NCI-H2029 treated with DMSO at 0.1 percent for 48 hours (cell line): ENCODE results near the gene LIPG.

Experiments
- DNase-seq: peaks from one replicate; lab custom pipeline; 2025; lab: John Stamatoyannopoulos, UW

The LIPG gene

DNA sequence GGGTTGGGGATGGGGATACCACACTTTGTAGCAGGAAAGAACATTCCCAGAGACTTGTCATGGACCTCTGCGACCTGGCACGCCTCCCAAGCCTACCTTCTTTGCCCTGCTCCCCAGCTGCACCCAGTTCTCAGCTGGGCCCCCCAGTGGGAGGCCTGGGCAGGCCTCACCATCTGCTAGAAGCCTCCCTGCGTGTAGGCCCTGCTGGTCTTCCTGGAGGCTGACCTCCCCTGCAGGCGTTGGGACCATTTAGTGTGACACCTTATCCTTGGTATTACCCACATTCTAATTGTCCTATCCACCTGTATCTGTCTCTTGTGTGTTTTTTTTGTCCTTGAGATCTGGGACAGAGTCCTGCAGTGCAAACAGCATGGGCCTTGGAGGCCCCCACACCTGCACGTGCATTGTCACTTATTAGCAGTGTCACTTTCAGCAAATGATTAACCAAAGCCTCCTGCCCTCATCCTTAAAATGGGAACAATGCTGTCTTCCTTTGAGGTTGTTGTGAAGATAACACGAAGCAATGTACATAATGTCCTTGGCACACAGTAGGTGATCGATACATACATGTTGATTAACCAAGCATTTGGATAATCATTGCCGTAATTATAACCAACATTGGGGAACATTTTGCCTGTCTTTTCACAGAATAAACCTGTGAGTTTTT is 77.2 kb downstream of the LIPG start:
- no peak for DNase-seq

DNA sequence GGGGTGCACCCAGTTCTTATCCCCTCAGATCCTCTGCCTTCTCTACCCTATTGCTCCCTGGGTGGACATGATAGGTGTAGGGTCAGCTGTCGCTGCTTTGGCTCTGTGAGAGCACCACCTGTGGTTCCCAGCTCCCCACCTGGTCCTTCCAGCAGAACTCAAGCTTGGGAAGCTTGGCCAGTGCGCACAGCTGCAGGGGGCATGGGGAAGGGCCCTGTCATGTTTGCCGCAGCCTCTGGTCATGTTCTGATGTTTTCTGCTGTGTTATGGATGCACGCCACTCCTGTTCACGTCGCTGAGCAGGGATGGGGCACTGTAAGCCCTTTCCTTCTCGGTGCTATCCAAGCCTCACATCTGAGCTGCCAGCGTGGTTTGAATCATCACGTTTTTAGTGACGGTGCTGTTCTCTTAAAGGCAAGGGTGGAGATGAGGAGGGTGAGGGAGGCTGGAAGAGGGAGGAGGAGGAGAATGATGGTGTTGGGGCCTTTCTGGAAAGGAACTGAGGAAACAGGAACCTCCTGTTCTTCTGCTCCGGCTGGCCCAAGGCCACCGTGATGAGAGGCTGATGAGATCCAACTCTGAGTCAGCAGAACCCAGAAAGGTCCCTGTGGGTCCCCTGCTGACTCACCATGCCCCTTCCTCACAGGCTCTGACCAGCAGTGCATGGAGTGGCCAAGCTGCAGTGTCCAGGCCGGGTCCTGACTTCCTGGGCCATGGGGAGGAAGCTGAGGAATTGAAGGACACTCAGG is 78.0 kb downstream of the LIPG start:
- DNase-seq = no peak

DNA sequence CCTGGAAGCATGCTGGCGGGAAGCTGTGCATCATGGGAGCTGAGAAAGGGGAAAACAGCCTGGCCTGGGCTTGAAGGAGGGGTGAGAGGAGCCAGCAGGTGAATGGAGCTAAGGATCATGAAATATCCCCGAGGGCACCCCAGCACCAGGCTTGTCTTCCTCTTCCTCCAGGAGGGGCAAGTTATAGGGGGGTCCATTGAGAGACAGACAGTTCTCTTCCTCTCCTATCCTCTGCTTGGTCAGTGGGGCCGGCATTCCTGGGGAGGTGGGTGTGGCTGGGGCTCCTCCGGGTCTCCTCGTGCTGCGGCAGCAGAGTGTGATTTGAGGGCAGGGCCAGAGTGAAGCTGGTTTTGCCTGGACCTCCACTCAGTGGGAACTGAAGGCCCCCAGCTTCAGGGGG is 78.9 kb downstream of the LIPG start:
- no peak for DNase-seq

DNA sequence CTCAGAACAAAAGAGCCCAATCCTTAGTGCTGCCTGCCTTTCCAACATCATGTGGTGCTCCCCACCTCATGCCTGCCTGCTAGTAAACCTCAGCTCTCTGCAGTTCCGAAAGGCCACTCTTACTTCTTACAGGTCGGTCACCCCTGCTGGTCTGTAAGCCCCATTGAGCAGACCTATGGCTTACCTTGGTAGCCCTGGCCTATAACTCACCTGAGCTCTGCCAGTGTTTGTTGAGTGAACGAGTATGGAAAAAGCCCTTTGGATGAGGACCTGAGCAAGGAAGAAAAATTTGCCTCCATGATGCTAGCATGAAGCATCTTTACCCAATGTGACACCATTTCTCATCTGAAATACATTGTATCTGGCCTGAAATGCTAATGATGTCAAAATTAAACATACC is 83.3 kb downstream of the LIPG start:
- no peak for DNase-seq

DNA sequence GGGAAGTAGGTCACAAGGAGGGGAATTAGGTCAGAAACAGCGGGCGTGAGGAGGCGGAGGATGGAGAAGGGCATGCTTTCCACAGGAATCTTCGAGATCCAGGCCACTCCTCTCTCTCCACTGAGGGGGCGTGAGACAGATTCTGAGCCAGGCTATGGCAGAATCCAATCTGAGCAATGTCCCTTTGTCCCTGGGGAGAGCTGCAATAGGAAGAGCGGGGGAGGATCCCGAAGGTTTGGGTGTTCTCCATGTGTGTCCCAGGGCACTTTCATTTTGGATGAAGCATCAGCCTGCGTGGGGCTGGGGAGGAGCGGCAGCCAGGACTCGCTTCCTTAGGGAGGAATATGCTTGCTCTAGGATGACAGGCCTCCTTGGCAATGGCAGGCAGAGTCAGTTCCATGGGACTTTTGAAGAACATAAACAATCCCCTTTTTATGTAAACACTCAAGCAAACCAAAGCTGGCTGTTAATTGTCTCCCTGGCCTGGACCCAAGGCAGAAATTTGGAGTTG is 84.0 kb downstream of the LIPG start:
- no peak for DNase-seq

DNA sequence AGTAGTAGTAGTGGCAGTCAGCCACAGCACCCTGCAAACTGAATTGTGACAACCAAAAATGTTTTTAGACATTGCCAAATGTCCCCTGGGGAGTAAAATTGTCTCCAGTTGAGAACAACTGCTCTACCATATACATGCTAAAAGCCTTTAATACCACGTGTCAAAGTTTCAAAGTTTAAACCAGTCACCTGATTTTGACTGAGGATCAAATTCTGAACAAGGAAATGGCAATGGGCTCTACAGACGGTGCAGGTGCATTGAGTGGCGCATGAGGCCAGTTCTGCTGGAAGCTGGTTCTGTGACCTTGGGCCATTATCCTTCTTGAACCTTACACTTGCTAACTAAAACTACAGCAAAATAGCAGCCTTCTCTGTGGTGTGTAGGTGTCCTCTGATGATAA is 85.0 kb downstream of the LIPG start:
- no peak for DNase-seq

DNA sequence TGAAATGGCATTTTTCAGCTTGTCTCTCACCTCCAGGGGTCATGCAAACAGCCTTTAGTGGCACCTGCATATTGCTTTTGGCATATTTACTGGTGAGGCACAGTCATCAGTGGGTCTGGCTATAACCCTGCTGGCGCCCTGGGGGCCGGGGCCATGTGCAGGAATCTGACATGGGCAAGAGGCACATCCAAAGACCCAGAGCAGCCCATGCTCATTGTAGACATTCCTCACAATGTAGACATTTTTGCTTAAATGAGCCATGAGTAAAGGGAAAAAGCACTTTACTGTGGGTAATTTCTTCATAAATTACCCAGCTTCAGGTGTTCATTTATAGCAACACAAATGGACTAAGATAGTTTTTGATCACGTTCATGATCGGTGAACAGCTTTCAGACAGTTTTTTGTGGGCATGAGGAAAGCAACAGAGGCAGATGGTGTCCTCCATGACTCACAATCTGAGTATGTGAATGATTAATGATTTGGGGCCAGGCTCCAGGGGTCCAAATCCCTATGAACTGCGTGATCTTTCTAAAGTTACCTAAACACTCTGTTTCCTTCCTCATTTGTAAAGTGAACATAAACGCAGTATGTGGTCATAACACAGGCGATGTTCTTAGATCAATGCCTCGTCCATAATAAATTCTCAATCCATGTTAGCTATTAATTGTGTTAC is 85.8 kb downstream of the LIPG start:
- no peak for DNase-seq

DNA sequence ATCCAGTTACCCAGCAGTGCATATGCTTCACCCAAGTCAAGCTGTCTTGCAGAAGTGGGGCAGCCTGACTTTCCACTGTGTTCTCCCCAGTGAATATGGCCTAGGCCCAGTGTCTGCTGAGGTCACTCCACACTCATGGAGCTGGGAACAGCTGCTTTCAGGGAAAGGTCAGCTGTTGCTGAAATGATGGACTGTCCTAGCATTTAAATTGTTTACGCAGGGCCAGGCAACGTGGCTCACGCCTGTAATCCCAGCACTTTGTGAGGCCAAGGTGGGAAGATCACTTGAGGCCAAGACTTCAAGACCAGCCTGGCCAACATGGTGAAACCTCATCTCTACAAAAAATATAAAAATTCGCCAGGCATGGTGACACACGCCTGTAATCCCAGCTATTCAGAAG is 86.5 kb downstream of the LIPG start:
- no peak for DNase-seq
